Vagina (tissue), 2 donors: Measurements from ENCODE around the gene OR2T34. TPM values are rescaled to one million over a fixed set of nuclear protein-coding genes. Genes with fewer than 3 reads are reported as not detected.

Experiments
- DNase-seq, 2 donors: peaks; one replicate each; pipeline ENCODE4 v3.0.0-alpha.2; 2017; ENCODE audit errors: extremely low spot score in 2 of 2
- H3K27ac ChIP-seq: fragments of 200-600 bp; sonication (generic); one replicate; pipeline ENCODE4 v1.5.1; 2019
- H3K27me3 ChIP-seq: fragments of 200-600 bp; sonication (generic); one replicate; pipeline ENCODE4 v1.5.1; 2019
- H3K36me3 ChIP-seq, 2 donors: fragments of 200-600 bp; sonication (generic); one replicate each; pipeline ENCODE4 v1.5.1; 2017 to 2019
- H3K4me1 ChIP-seq: fragments of 200-600 bp; sonication (generic); one replicate; pipeline ENCODE4 v1.5.1; 2019
- H3K4me3 ChIP-seq, 2 donors: fragments of 200-600 bp; sonication (generic); 1 replicate in 1 of 2; 2 replicates in 1 of 2; pipeline ENCODE4 v1.5.1; 2016 to 2019
- H3K9me3 ChIP-seq: fragments of 200-600 bp; sonication (generic); one replicate; pipeline ENCODE4 v1.5.1; 2019
- POLR2A ChIP-seq, 2 donors: fragments of 450-650 bp; IDR thresholded peaks; one replicate each; pipeline ENCODE4 v1.6.1; 2017; ENCODE audit warnings: antibody characterized with exemption in 2 of 2, mild to moderate bottlenecking in 2 of 2, moderate library complexity in 2 of 2
- POLR2AphosphoS5 ChIP-seq, 2 donors: sonication (generic); formaldehyde crosslinking; IDR thresholded peaks; one replicate each; pipeline ENCODE4 v1.9.0; 2017; ENCODE audit warnings: antibody characterized with exemption in 2 of 2, mild to moderate bottlenecking in 2 of 2, low read depth in 1 of 2; ENCODE audit not compliant: insufficient read depth in 1 of 2
- intact Hi-C: fragments of 100-400 bp; cut with DNase I; formaldehyde crosslinking; loops from one replicate; pipeline ENCODE4 v1.15.1; 2023
- total RNA-seq: library from RNA; depleted of rRNA; stranded (reverse); fragments of >200 nt; gene quantifications from one replicate; pipeline ENCODE4 v1.2.3, GENCODE V29; 2016
- TF ChIP-seq, protein P1 (sequence below), 3 experiments: fragments of 450-650 bp in 2 of 3; fragments of 200-600 bp in 1 of 3; sonication (generic) in 1 of 3; IDR thresholded peaks; one replicate each; pipeline ENCODE4 v1.5.1; 2017 to 2019; ENCODE audit warnings: antibody characterized with exemption in 3 of 3, mild to moderate bottlenecking in 2 of 3, moderate library complexity in 2 of 3

OR2T34 gene
- total RNA-seq, 1 donor from 2014 or later: not detected

DNA sequence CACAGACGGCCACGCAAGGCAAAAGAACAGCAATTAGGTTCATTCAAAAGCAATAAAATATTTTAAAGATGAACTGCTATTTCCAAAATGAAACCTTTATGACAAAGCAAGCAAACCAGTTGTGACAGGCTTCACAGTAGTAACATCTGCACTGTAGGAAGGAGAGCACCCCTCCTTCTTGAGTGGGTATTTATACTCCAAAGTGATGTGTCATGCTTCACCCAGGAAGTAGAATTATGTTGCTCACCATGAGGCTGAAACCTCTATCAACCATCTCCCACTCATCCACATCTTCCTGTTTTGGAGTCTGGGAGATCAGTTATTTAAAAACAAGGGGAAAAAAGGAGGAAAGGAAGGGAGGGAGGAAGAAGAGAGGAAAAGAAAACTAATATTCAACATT is 22.1 kb upstream of the OR2T34 start:
- H3K4me1 ChIP-seq: no peaks in the 10 kb centered on the region
- no peaks in the 10 kb centered on the region for H3K27me3 ChIP-seq
- DNase-seq: no peak
- H3K4me3 ChIP-seq: no peak overlapping the region
- no peak overlapping the region for H3K27ac ChIP-seq
- no peaks in the 10 kb centered on the region for H3K9me3 ChIP-seq
- no peaks in the 10 kb centered on the region for H3K36me3 ChIP-seq
- no peak for TF ChIP-seq POLR2A (IDR thresholded peaks at IDR 0.05)
- intact Hi-C loops: no loop called here

DNA sequence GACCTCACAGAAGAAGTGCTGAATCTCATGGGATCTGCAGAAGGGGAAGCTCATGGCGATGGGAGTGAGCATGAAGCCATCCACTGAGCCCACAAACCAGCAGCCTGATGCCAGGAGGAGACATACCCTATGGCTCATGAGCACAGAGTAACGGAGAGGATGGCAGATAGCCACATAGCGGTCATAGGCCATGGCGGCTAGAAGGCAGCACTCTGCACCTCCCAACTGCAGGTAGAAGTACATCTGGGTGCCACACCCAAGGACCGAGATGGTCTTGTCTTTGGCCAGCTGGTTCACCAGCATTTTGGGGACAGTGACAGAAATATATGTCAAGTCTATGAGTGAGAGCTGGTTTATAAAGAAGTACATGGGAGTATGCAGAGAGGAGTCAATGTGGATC is 18.7 kb upstream of the OR2T34 start:
- no peaks in the 10 kb centered on the region for H3K36me3 ChIP-seq
- TF ChIP-seq, protein P1, sequence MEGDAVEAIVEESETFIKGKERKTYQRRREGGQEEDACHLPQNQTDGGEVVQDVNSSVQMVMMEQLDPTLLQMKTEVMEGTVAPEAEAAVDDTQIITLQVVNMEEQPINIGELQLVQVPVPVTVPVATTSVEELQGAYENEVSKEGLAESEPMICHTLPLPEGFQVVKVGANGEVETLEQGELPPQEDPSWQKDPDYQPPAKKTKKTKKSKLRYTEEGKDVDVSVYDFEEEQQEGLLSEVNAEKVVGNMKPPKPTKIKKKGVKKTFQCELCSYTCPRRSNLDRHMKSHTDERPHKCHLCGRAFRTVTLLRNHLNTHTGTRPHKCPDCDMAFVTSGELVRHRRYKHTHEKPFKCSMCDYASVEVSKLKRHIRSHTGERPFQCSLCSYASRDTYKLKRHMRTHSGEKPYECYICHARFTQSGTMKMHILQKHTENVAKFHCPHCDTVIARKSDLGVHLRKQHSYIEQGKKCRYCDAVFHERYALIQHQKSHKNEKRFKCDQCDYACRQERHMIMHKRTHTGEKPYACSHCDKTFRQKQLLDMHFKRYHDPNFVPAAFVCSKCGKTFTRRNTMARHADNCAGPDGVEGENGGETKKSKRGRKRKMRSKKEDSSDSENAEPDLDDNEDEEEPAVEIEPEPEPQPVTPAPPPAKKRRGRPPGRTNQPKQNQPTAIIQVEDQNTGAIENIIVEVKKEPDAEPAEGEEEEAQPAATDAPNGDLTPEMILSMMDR (IDR thresholded peaks at IDR 0.05): no peak
- TF ChIP-seq POLR2AphosphoS5 (IDR thresholded peaks at IDR 0.05; ENCODE audit: insufficient read depth in 1 of 2, low read depth in 1 of 2): no peak
- TF ChIP-seq POLR2A (IDR thresholded peaks at IDR 0.05): no peak
- no peak overlapping the region for H3K4me3 ChIP-seq
- H3K4me1 ChIP-seq: no peaks in the 10 kb centered on the region
- no peak overlapping the region for H3K27ac ChIP-seq
- no peaks in the 10 kb centered on the region for H3K27me3 ChIP-seq
- H3K9me3 ChIP-seq: no peaks in the 10 kb centered on the region
- DNase-seq: no peak
- intact Hi-C loops: no loop called here

DNA sequence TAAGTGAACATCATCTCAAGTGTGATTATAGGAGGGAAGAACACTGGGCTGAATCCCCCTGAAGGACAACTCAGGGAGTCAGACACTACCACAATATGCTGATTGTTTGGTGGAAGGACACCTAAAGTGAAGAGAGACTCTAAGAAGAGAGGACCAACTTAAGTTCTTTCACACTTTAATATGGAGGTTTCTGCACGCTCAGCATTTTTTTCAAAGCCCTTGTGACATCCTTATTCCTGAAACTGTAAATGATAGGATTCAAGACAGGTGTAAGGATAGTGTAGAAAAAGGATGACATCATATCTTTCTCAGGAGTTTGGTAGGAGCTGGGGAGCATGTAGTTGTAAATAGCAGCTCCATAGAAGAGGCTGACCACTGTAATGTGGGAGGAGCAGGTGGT is 18.1 kb upstream of the OR2T34 start:
- DNase-seq: no peak
- Histone ChIP-seq H3K9me3 (no peaks in the 10 kb centered on the region), H3K4me3 (no peak overlapping the region), H3K27me3 (no peaks in the 10 kb centered on the region), H3K27ac (no peak overlapping the region), H3K36me3 (no peaks in the 10 kb centered on the region), H3K4me1 (no peaks in the 10 kb centered on the region)
- TF ChIP-seq POLR2AphosphoS5 (IDR thresholded peaks at IDR 0.05; ENCODE audit: insufficient read depth in 1 of 2, low read depth in 1 of 2): no peak
- TF ChIP-seq, protein P1 (IDR thresholded peaks at IDR 0.05): no peak
- TF ChIP-seq POLR2A (IDR thresholded peaks at IDR 0.05): no peak
- intact Hi-C loops: no loop called here

- intact Hi-C loops: no loop called here
- DNase-seq: no peak
Measured at GRCh38 chr1:248590055-248590454, 15.5 kb upstream of the OR2T34 start.

DNA sequence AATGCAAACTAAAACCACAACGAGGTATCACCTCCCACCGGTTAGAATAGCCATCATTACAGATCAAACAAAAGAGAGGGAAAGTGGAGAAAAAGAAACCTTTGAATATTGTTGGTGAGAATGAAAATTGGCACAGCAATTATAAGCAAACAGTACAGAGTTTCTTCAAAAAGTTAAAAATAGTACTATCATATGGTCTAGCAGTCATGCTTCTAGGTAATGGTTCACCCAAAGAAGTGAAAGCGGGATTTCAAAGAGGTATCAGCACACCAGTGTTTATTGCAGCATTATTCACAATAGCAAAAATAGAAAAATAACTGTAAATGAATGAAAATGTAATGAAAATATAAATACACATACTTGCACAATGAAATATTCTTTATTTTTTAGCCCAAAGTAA is 14.8 kb upstream of the OR2T34 start:
- H3K4me1 ChIP-seq: no peaks in the 10 kb centered on the region
- no peaks in the 10 kb centered on the region for H3K36me3 ChIP-seq
- no peak for TF ChIP-seq POLR2A (IDR thresholded peaks at IDR 0.05)
- TF ChIP-seq, protein P1 (IDR thresholded peaks at IDR 0.05): no peak
- no peak for TF ChIP-seq POLR2AphosphoS5 (IDR thresholded peaks at IDR 0.05; ENCODE audit: insufficient read depth in 1 of 2, low read depth in 1 of 2)
- H3K27ac ChIP-seq: no peak overlapping the region
- intact Hi-C loops: no loop called here
- no peak for DNase-seq
- no peaks in the 10 kb centered on the region for H3K9me3 ChIP-seq
- H3K4me3 ChIP-seq: no peak overlapping the region
- H3K27me3 ChIP-seq: no peaks in the 10 kb centered on the region

More at GRCh38 chr1:248590055-248590454, 15.5 kb upstream of the OR2T34 start:
- Histone ChIP-seq H3K36me3 (no peaks in the 10 kb centered on the region), H3K4me3 (no peak overlapping the region), H3K27me3 (no peaks in the 10 kb centered on the region), H3K4me1 (no peaks in the 10 kb centered on the region), H3K27ac (no peak overlapping the region), H3K9me3 (no peaks in the 10 kb centered on the region)
- TF ChIP-seq POLR2A (IDR thresholded peaks at IDR 0.05) (no peak), POLR2AphosphoS5 (IDR thresholded peaks at IDR 0.05; ENCODE audit: insufficient read depth in 1 of 2, low read depth in 1 of 2) (no peak)
- TF ChIP-seq, protein P1 (IDR thresholded peaks at IDR 0.05): no peak

GRCh38 chr1:248585266-248585665 is 10.7 kb upstream of the OR2T34 start:
- no peak overlapping the region for H3K27ac ChIP-seq
- intact Hi-C loops: no loop called here
- H3K27me3 ChIP-seq: no peaks in the 10 kb centered on the region
- TF ChIP-seq POLR2AphosphoS5 (IDR thresholded peaks at IDR 0.05; ENCODE audit: insufficient read depth in 1 of 2, low read depth in 1 of 2): no peak
- no peak for TF ChIP-seq POLR2A (IDR thresholded peaks at IDR 0.05)
- TF ChIP-seq, protein P1 (IDR thresholded peaks at IDR 0.05): no peak
- H3K4me3 ChIP-seq: no peak overlapping the region
- no peaks in the 10 kb centered on the region for H3K36me3 ChIP-seq
- DNase-seq: no peak
- H3K4me1 ChIP-seq: no peaks in the 10 kb centered on the region
- no peaks in the 10 kb centered on the region for H3K9me3 ChIP-seq
